HL-60/S4 (cell line): ENCODE measurements around the gene HOXC11.

Experiments
- in situ Hi-C: fragments of 300-500 bp; cut with MboI; formaldehyde crosslinking; loops from 2 replicates; pipeline ENCODE4 v1.14.3; 2022; ENCODE audit warnings: low sequenced_read_pairs

HOXC11 gene

GRCh38 chr12:53972722-53973235 is at the start of gene HOXC11:
TSS of gene HOXC11 (plus strand) at chr12:53973126. CDS start at chr12:53973242, 116 bp downstream.
- in situ Hi-C loops, result no loop called here

- in situ Hi-C loops, result no loop called here
Observed at GRCh38 chr12:53924521-53925405, 48.2 kb upstream of the HOXC11 start.

DNA sequence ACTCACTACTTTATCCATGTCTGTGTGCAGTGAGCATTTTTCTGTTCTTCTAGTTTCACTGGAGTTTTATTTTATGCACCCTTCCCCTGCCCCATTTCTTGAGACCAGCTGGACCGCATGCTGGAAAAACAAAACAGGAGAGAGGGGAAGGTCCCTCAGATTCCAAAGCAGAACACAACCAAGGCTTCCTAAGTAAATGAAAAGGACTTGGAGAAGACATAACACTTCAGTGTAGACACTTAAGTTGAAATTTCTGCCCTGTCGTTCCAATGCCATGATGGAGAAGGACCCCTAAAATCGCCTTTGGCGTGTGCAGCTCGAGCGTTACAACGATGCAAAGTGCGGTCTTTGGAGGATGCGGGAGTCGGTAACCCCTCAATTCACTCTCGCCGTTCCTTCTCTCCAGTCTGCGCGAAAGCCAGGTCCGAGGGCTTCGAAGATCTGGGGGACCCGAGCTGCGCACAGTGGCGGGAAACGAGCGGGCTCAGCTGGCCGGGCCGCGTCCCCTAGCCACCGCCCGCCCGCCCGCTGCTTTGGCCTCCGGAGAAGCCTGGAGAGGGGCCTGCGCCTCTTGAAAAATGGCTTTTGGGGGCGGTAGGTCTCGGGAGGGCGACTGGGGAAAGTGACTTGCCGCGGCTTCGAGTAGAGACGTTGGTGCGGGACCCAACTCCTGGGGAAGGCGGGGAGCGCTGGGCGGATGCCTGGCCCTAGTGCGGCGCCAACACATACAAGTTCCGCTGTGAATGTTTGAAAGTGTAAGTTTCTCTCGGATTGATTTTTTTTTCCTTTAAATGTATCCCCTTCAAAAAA is 45.5 kb upstream of the HOXC11 start:
- in situ Hi-C loops, result no loop called here

GRCh38 chr12:53928054-53928835 is 44.7 kb upstream of the HOXC11 start:
- in situ Hi-C loops, result no loop called here

DNA sequence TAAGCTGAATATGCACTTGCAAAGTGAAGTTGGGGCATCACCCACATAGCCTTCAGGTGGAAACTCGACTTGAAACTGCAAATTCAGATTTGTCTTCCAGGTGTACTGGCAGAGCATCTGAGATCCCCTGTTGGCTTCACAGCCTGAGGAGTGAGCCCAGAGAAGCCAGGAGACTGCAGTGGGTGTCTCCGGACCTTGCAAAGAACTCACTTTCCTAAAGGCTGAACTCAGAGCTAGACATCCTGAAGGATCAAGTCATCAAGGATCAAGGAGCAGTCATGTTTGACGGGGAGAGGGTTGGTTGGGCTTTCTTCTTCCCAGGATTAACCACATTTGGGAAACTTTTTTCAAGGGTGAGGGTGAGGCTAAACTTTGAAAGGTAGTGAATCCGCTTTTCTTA is 43.4 kb upstream of the HOXC11 start:
- in situ Hi-C loops, result no loop called here

- in situ Hi-C loops, result no loop called here
Observed at GRCh38 chr12:53930591-53931255, 42.2 kb upstream of the HOXC11 start.

GRCh38 chr12:53931844-53932581 is 40.9 kb upstream of the HOXC11 start:
- in situ Hi-C loops, result no loop called here

DNA sequence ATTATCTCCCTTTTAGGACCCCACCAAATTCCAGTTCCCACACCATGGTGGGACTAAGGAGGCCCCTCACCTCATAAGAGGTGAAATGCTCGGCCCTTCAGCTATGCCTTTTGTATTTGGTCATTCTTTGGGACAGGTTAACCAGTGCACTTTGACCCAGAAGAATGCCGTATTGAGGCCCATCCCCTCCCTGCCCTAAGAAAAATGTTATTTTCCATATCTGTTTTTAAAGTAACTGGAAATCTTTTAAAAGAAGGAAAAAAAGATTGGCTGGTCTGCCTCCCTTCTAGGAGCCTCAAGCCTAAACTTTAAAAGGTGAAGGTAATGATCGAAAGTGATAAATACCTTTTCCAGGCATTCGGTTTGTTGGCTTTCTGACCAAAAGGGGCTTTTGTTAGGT is 40.0 kb upstream of the HOXC11 start:
- in situ Hi-C loops, result no loop called here

GRCh38 chr12:53935383-53936341 is 37.3 kb upstream of the HOXC11 start:
- in situ Hi-C loops, result no loop called here

DNA sequence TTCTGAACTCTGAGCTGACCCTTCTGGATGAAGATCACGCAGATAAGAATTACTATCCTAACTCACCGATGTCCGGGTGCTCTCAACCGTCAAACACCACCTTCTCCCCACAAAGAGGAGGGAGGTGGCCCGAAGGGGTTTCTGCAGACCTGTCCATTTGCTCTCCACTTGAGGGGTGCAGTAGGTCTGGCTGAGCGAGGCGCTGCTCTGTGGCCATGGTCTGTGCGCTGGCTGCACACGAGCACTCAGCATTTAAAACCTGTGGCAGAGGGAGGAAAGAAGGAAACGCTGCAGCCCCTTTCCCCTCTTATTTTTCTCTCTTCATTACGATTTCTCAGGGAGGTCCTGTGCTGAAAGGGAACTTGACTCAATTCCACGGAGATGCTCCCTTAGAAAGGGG is 35.8 kb upstream of the HOXC11 start:
- in situ Hi-C loops, result no loop called here

- in situ Hi-C loops, result no loop called here
Observed at GRCh38 chr12:53937596-53938325, 35.2 kb upstream of the HOXC11 start.

GRCh38 chr12:53938326-53939140 is 34.4 kb upstream of the HOXC11 start, which contains the start of gene HOXC13:
TSS of gene HOXC13 (plus strand) at chr12:53938831. CDS start at chr12:53938907, 76 bp downstream.
- in situ Hi-C loops, result no loop called here

- in situ Hi-C loops, result no loop called here
Observed at GRCh38 chr12:53939141-53940108, 33.5 kb upstream of the HOXC11 start.

DNA sequence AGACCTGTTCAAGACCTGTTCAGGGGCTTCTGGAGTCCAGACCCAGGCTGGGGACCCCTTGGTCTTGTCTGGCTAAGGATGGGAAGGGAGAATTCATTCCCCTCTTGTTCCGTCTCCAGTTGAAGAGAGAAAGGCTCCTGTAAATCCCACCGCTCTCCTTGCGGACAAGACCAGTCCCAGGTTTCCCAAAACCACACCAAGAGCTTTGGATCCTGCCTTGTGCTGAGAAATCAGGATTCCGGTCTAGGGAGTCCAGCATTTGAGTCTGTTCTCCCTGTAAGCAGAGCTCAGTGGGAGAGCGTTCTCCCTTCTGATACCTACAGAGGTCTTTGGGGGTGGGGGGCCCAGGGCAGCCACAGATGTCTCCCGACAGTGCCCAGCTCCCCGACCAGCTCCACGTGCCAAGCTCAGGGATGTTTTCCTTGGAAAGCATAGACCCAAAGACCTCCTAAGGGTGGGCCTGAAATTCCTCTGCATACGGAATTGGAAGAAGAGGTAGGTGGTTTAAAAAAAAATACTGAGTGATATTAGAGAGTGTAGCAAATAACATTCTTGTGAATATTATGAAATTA is 32.4 kb upstream of the HOXC11 start:
- in situ Hi-C loops, result no loop called here

- in situ Hi-C loops, result no loop called here
Observed at GRCh38 chr12:53941187-53941586, 31.7 kb upstream of the HOXC11 start.
